H1 (cell line): ENCODE measurements around the gene MACROD2.

Experiments used
- BCL11A ChIP-seq, 2 experiments: IDR thresholded peaks; one replicate each; pipeline ENCODE4 v1.6.1; 2011; ENCODE audit warnings: low read depth in 2 of 2, low read length in 2 of 2, mild to moderate bottlenecking in 2 of 2
- CHD2 ChIP-seq: IDR thresholded peaks from 2 replicates; pipeline ENCODE4 v1.6.1; 2012; ENCODE audit warnings: low read length, improper control_type of control experiment
- EGR1 ChIP-seq: IDR thresholded peaks from 2 replicates; pipeline ENCODE4 v1.6.1; 2011; ENCODE audit warnings: low read depth, low read length, borderline replicate concordance
- EP300 ChIP-seq, 2 experiments: IDR thresholded peaks; 1 replicate in 1 of 2; 2 replicates in 1 of 2; pipeline ENCODE4 v1.6.1; 2011 to 2012; ENCODE audit warnings: low read depth in 2 of 2, low read length in 2 of 2, mild to moderate bottlenecking in 2 of 2, borderline replicate concordance in 1 of 2, inconsistent platforms in 1 of 2, moderate library complexity in 1 of 2
- EZH2 ChIP-seq: fragments of 200-600 bp; sonication (generic); IDR thresholded peaks from 2 replicates; pipeline ENCODE4 v1.7.1; 2012; ENCODE audit warnings: low read depth, mild to moderate bottlenecking, moderate library complexity, low read length, inconsistent platforms; ENCODE audit not compliant: severe bottlenecking
- GABPA ChIP-seq: IDR thresholded peaks from 2 replicates; pipeline ENCODE4 v1.6.1; 2011; ENCODE audit warnings: mild to moderate bottlenecking, low read length, moderate library complexity, borderline replicate concordance; ENCODE audit not compliant: insufficient read depth
- JUND ChIP-seq: IDR thresholded peaks from 2 replicates; pipeline ENCODE4 v1.6.1; 2011; ENCODE audit warnings: mild to moderate bottlenecking, improper control_type of control experiment, low read length
- KDM5A ChIP-seq: fragments of 200-600 bp; IDR thresholded peaks from 2 replicates; pipeline ENCODE4 v1.7.1; 2012; ENCODE audit warnings: mild to moderate bottlenecking, low read length, inconsistent platforms, mixed read lengths
- POLR2A ChIP-seq, 2 experiments: IDR thresholded peaks; 1 replicate in 1 of 2; 2 replicates in 1 of 2; pipeline ENCODE4 v1.6.1; 2011; ENCODE audit warnings: low read depth in 2 of 2, low read length in 2 of 2, mild to moderate bottlenecking in 2 of 2; ENCODE audit errors: control extremely low read depth in 1 of 2
- POLR2AphosphoS5 ChIP-seq: IDR thresholded peaks from 2 replicates; pipeline ENCODE4 v1.6.1; 2011; ENCODE audit warnings: low read depth, low read length
- TF ChIP-seq, protein P1 (sequence below), 3 experiments: IDR thresholded peaks; 1 replicate in 2 of 3; 2 replicates in 1 of 3; pipeline versions ENCODE4 v1.5.1 to v1.6.1; 2011; ENCODE audit warnings: low read length in 3 of 3, mild to moderate bottlenecking in 3 of 3, inconsistent platforms in 2 of 3, low read depth in 1 of 3, moderate library complexity in 1 of 3; ENCODE audit not compliant: insufficient read depth in 1 of 3; ENCODE audit errors: control extremely low read depth in 1 of 3
- TF ChIP-seq, protein P2 (sequence below): IDR thresholded peaks from 2 replicates; pipeline ENCODE4 v1.6.1; 2012; ENCODE audit warnings: inconsistent platforms

DNA sequence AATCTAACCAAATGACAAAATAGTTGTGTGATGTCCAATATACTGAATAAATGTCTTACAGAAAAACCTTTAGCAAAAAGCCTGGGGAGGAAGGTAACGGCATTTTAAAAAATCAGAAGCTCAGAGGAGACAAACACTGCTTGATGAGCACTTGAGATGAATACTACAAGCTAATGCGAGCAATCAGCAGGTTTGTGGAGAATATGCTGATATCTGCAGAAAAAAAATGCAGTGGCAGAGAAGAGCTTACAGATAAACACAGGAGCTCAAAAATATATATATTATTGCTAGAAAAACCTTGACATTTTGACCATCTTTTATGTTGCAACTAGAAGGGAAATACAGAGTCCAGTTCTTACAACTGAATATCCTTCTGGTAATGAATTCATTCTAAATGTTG is 1605.2 kb downstream of the MACROD2 start:
- TF ChIP-seq, protein P1, sequence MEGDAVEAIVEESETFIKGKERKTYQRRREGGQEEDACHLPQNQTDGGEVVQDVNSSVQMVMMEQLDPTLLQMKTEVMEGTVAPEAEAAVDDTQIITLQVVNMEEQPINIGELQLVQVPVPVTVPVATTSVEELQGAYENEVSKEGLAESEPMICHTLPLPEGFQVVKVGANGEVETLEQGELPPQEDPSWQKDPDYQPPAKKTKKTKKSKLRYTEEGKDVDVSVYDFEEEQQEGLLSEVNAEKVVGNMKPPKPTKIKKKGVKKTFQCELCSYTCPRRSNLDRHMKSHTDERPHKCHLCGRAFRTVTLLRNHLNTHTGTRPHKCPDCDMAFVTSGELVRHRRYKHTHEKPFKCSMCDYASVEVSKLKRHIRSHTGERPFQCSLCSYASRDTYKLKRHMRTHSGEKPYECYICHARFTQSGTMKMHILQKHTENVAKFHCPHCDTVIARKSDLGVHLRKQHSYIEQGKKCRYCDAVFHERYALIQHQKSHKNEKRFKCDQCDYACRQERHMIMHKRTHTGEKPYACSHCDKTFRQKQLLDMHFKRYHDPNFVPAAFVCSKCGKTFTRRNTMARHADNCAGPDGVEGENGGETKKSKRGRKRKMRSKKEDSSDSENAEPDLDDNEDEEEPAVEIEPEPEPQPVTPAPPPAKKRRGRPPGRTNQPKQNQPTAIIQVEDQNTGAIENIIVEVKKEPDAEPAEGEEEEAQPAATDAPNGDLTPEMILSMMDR (IDR thresholded peaks at IDR 0.05; ENCODE audit: control extremely low read depth in 1 of 3, insufficient read depth in 1 of 3, low read depth in 1 of 3, low read length in 3 of 3): no peak
- no peak for TF ChIP-seq KDM5A
- no peak for TF ChIP-seq EZH2
- TF ChIP-seq POLR2A (IDR thresholded peaks at IDR 0.05; ENCODE audit: control extremely low read depth in 1 of 2, low read depth in 2 of 2, low read length in 2 of 2): no peak
- no peak for TF ChIP-seq GABPA
- TF ChIP-seq, protein P2, sequence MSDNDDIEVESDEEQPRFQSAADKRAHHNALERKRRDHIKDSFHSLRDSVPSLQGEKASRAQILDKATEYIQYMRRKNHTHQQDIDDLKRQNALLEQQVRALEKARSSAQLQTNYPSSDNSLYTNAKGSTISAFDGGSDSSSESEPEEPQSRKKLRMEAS: no peak
- no peak for TF ChIP-seq POLR2AphosphoS5
- no peak for TF ChIP-seq EGR1
- TF ChIP-seq CHD2: no peak
- no peak for TF ChIP-seq JUND
- no peak for TF ChIP-seq EP300 (IDR thresholded peaks at IDR 0.05; ENCODE audit: borderline replicate concordance in 1 of 2, low read depth in 2 of 2, low read length in 2 of 2)
- TF ChIP-seq BCL11A (IDR thresholded peaks at IDR 0.05; ENCODE audit: low read depth in 2 of 2, low read length in 2 of 2): no peak
